Heart right ventricle (tissue), 16 donors: ENCODE results near the gene IDE. TPM values are rescaled to one million over a fixed set of nuclear protein-coding genes. Genes with fewer than 3 reads are reported as not detected.
"Not testable (repeated sequence)": the region's sequence is repeated elsewhere in the genome, so short reads cannot be mapped to it uniquely, and the experiment has no call there.

Source experiments
- ATAC-seq, 8 donors: fragments of 200-7000 bp; cut with Tn5 transposase; one replicate each; pipeline ENCODE4 v1.9.1; 2020; ENCODE audit warnings: mild to moderate bottlenecking in 8 of 8, moderate library complexity in 8 of 8, moderate number of reproducible peaks in 1 of 8
- DNase-seq, 2 donors: peaks; one replicate each; pipeline ENCODE4 v3.0.0-alpha.2; 2020
- H3K27ac ChIP-seq, 10 donors: fragments of 200-600 bp; sonication (generic) in 2 of 10; one replicate each; pipeline versions ENCODE4 v1.5.0 to v1.8.0; 2020 to 2022; ENCODE audit warnings: mild to moderate bottlenecking in 3 of 10
- H3K27me3 ChIP-seq, 7 donors: fragments of 200-600 bp; one replicate each; pipeline ENCODE4 v1.8.0; 2021 to 2022; ENCODE audit warnings: mild to moderate bottlenecking in 2 of 7
- H3K36me3 ChIP-seq, 9 donors: fragments of 200-600 bp; sonication (generic) in 1 of 9; one replicate each; pipeline versions ENCODE4 v1.5.0 to v1.8.0; 2020 to 2022; ENCODE audit warnings: mild to moderate bottlenecking in 2 of 9
- H3K4me1 ChIP-seq, 9 donors: fragments of 200-600 bp; sonication (generic) in 1 of 9; one replicate each; pipeline versions ENCODE4 v1.5.0 to v1.8.0; 2020 to 2022; ENCODE audit warnings: mild to moderate bottlenecking in 4 of 9
- H3K4me3 ChIP-seq, 10 donors: fragments of 200-600 bp; sonication (generic) in 2 of 10; one replicate each; pipeline versions ENCODE4 v1.5.0 to v1.8.0; 2020 to 2022; ENCODE audit warnings: mild to moderate bottlenecking in 7 of 10, moderate library complexity in 2 of 10
- H3K9me3 ChIP-seq, 11 donors: fragments of 200-600 bp in 10 of 11; sonication (generic) in 2 of 11; one replicate each; pipeline versions ENCODE4 v1.5.0 to v1.8.0; 2013 to 2022; ENCODE audit warnings: mild to moderate bottlenecking in 2 of 11, control low read depth in 1 of 11, moderate library complexity in 1 of 11
- CTCF ChIP-seq, 9 donors: fragments of 200-600 bp; sonication (generic) in 2 of 9; IDR thresholded peaks; one replicate each; pipeline versions ENCODE4 v1.5.0 to v1.8.0; 2021 to 2022; ENCODE audit warnings: antibody characterized with exemption in 9 of 9, mild to moderate bottlenecking in 5 of 9, moderate library complexity in 1 of 9
- WGBS, 2 donors: extraction: QIAGEN DNeasy Blood & Tissue Kit; methylation state at CpG; one replicate each; pipeline ENCODE4 v1.1.7; 2013; ENCODE audit warnings: inconsistent platforms in 1 of 2; 5-methylcytosine and 5-hydroxymethylcytosine counted together
- intact Hi-C, 10 donors: fragments of 100-400 bp; cut with DNase I; formaldehyde crosslinking; loops; one replicate each; pipeline versions ENCODE4 v1.11.1 to v1.14.2; 2022
- polyA plus RNA-seq, 2 donors: library from polyadenylated mRNA; stranded (reverse); fragments of 200-250 nt; gene quantifications; one replicate each; pipeline ENCODE4 v1.2.3, GENCODE V29; 2013
- total RNA-seq, 10 donors: library from RNA; stranded (reverse); fragmentation: NEBNext Ultra II Directional in 3 of 10; extraction: Animal tissue kit (Norgen Biotek cat#: 25700) in 3 of 10; gene quantifications; one replicate each; pipeline versions ENCODE4 v1.2.1 to v1.2.4, GENCODE V29; 2021 to 2023
- donor health status: Arrhythmogenic right ventricular cardiomyopathy.
- donor health status: ischemic (EF 13 %, LVEDD 7.1; RV severe dilation, severe dysfunction).
- donor health status: healthy with polysubstance abuse.
- donor health status: DM: no; HTN: yes; CAD: no.
- donor health status: DM: no; HTN: no; CAD: no.
- donor health status: ischemic (EF 25% LVEDD 6.9; RV normal size, moderate dysfunction).
- donor health status: ischemic (EF 25% LVEDD 5.7; RV mildly dilated, moderate dysfunction).
- donor health status: healthy.
- donor health status: DM: yes; HTN: yes; CAD: no.
- donor health status: Ischemic cardiomyopathy.
- donor health status: ischemic (EF 35%, LVEDD 5.7; RV mildly dilated, moderate dysfunction).
- donor health status: nonischemic (EF 11% LVEDD 7.7; RV severe dilation, severe dysfunction).
- donor health status: DM: yes; HTN: yes; CAD: no.
- donor health status: PGD.
- donor health status: ischemic (EF 29% LVEDD 5.4; RV normal size, mild dysfunction).
- donor health status: nonischemic (EF 23%, LVEDD 6.1; RV moderate dilation, normal function).

Gene IDE
- total and polyA plus RNA-seq, 12 donors, result 11.0 to 58.5 (median 45.7) TPM

- Histone ChIP-seq H3K27me3 (no peaks in the 10 kb centered on the region), H3K9me3 (peaks cover 0 to under 1% (median 0%) of the 10 kb centered on the region in 11 donors), H3K4me3 (no peak overlapping the region), H3K4me1 (no peaks in the 10 kb centered on the region), H3K36me3 (no peaks in the 10 kb centered on the region), H3K27ac (no peak overlapping the region)
- no peak for TF ChIP-seq CTCF (IDR thresholded peaks at IDR 0.05)
- ATAC-seq, result no peak
- 68 to 69% methylated on average over 10 of the region's 10 CpGs for WGBS, 2 donors
- no peak for DNase-seq
- intact Hi-C loops, result no loop called here
Measured at GRCh38 chr10:92404612-92405418, 169.1 kb downstream of the IDE start.

- H3K36me3 ChIP-seq, H3K27me3 ChIP-seq, H3K4me3 ChIP-seq, H3K4me1 ChIP-seq, H3K27ac ChIP-seq, ATAC-seq, DNase-seq, intact Hi-C loops: not testable (repeated sequence)
- peaks cover 0 to 15% (median 7%) of the 10 kb centered on the region in 11 donors for H3K9me3 ChIP-seq
- 83 to 85% methylated on average over 5 of the region's 5 CpGs for WGBS, 2 donors
Measured at GRCh38 chr10:92402234-92402633, 171.7 kb downstream of the IDE start.

Other genes with a start within 250 kb of the IDE start
- 1 to 10 TPM in 4 of 10 donors, under 1 TPM in 6; 0.30 to 4.4 (median 0.84) TPM for gene KIF11, start 19.0 kb upstream of the IDE start, total RNA-seq
- gene KIF11, start 19.0 kb upstream of the IDE start, polyA plus RNA-seq, result under 1 TPM; 0.20 to 0.29 TPM
- 1 to 10 TPM; 1.8 to 8.7 (median 4.3) TPM for gene HHEX, start 115.9 kb upstream of the IDE start, total RNA-seq
- gene HHEX, start 115.9 kb upstream of the IDE start, polyA plus RNA-seq, result 1 to 10 TPM; 3.8 to 5.2 TPM